ENCODE measurements around the gene MARCHF10. TPM values are rescaled to one million over a fixed set of nuclear protein-coding genes. Genes with fewer than 3 reads are reported as not detected.

The MARCHF10 gene
- total and polyA plus RNA-seq, 8 donors = 0.52 to 3.6 (median 1.8) TPM

DNA sequence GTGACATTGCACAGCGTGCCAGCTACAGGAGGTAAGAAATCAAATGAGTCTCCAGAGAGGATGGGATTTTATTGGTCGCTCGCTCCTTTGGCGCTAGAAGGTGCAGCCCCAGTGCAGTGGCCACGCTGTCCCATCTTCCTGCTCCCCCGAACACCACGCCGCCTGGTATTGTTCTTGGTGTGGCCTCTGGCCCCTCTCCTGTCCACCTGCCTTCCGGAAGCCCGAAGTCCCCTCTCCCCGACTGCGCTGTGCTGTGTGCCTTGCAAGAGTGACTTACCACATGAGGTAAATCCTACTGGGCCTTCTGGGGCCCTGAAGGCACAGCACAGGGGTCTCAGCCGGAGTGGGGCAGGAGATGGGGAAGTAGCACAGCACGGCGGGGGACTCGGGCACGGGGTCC is 58.2 kb downstream of the MARCHF10 start:
- TF ChIP-seq, protein P1, sequence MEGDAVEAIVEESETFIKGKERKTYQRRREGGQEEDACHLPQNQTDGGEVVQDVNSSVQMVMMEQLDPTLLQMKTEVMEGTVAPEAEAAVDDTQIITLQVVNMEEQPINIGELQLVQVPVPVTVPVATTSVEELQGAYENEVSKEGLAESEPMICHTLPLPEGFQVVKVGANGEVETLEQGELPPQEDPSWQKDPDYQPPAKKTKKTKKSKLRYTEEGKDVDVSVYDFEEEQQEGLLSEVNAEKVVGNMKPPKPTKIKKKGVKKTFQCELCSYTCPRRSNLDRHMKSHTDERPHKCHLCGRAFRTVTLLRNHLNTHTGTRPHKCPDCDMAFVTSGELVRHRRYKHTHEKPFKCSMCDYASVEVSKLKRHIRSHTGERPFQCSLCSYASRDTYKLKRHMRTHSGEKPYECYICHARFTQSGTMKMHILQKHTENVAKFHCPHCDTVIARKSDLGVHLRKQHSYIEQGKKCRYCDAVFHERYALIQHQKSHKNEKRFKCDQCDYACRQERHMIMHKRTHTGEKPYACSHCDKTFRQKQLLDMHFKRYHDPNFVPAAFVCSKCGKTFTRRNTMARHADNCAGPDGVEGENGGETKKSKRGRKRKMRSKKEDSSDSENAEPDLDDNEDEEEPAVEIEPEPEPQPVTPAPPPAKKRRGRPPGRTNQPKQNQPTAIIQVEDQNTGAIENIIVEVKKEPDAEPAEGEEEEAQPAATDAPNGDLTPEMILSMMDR (IDR thresholded peaks at IDR 0.05) = no peak

DNA sequence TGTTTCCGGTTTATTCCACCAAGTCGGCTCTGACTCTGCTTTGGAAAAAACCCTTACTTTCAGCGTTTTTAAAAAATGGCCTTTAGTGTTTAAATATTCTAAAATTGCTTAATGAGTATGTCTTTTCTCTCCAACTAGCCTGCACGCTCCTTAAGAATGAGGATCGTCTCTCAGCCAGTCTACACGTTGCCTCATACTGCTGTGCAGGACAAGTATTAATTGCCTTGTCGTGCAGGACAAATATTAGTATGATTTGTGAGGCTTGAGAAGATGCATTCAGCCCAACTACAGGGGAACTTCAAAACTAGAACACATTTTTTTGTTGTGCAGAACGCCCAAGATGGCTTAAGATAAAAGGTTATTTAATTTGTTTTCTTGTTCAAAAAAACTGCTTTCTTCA is 61.2 kb downstream of the MARCHF10 start:
- ATAC-seq (peak; percentile 60), DNase-seq (no peak)
- intact Hi-C loops (cut with DNase I) = no loop called here
- no peak overlapping the region for H3K27ac ChIP-seq
- H3K9me3 ChIP-seq = no peaks in the 10 kb centered on the region
- H3K27me3 ChIP-seq = no peaks in the 10 kb centered on the region
- TF ChIP-seq, protein P1 (IDR thresholded peaks at IDR 0.05) = no peak
- no peak overlapping the region for H3K4me3 ChIP-seq
- no peaks in the 10 kb centered on the region for H3K4me1 ChIP-seq
- no peaks in the 10 kb centered on the region for H3K36me3 ChIP-seq

More for the DNA sequence above, 58.2 kb downstream of the MARCHF10 start:
- Histone ChIP-seq H3K36me3 (no peaks in the 10 kb centered on the region), H3K9me3 (no peaks in the 10 kb centered on the region), H3K27me3 (no peaks in the 10 kb centered on the region), H3K4me3 (no peak overlapping the region), H3K27ac (no peak overlapping the region), H3K4me1 (no peaks in the 10 kb centered on the region)
- DNase-seq = no peak
- no peak for ATAC-seq
- intact Hi-C loops (cut with DNase I) = no loop called here

DNA sequence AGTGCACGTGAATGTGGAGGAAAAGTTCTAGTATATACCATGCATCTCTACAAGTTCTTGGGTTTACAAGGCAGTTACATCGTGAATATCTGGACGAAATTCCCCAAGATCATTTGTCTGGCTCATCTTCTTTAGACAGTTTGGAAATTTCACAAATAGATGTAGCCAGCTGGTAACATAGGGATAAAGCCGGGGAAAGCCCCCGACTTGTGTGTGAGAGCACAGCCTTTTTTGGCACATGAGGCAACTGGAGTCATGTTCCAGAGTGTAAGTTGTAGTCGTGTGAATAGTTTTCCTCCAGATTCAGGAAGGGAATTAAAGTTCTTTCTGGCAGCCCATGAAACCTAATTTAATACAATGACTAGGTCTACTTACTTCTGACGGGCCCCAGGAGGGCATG is 62.3 kb downstream of the MARCHF10 start:
- intact Hi-C loops (cut with DNase I) = no loop called here
- Histone ChIP-seq H3K27me3 (no peaks in the 10 kb centered on the region), H3K4me1 (no peaks in the 10 kb centered on the region), H3K4me3 (no peak overlapping the region), H3K27ac (no peak overlapping the region), H3K9me3 (no peaks in the 10 kb centered on the region), H3K36me3 (no peaks in the 10 kb centered on the region)
- TF ChIP-seq, protein P1 (IDR thresholded peaks at IDR 0.05) = no peak
- no peak for DNase-seq
- ATAC-seq = no peak

DNA sequence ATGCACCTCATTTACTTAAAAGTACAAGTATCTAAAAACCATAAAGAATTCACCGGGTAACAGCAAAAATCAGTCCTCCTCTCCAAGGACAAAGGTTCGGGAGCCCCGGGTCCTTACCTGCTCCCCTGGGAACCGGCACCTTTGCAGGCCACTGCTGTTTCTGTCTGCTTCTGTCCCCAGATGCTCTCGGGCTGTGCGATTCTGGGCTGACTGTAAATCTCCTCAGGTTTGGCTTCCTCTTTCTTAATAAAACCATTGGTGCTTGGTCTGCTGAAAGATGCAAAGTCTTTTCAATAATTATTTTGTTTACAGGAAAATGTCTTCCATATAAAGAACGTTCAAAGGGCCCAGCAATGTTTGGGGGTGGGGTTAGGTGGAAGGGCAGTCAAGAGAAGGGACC is 63.9 kb downstream of the MARCHF10 start:
- Histone ChIP-seq H3K9me3 (no peaks in the 10 kb centered on the region), H3K27me3 (no peaks in the 10 kb centered on the region), H3K4me1 (no peaks in the 10 kb centered on the region), H3K4me3 (no peak overlapping the region), H3K36me3 (no peaks in the 10 kb centered on the region), H3K27ac (no peak overlapping the region)
- ATAC-seq (no peak), DNase-seq (no peak)
- TF ChIP-seq, protein P1 (IDR thresholded peaks at IDR 0.05) = no peak
- intact Hi-C loops (cut with DNase I) = no loop called here

DNA sequence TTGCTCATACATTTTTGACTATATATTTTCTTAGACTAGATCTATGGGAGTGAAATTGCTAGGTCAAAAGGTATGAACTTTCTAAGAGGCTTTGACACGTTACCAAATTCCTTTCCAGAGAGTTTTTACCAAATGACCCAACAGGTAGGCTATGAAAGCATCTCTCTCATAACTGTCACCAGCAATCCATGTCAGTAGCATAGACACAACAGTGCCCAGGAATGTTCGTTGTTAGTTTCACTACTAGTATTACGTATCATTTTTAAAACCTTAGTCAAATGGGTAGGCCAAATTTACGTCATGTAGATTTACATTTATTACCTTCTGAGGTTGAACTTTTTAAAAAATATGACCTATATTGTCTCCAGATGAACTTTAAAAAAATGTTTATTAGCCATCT is 66.8 kb downstream of the MARCHF10 start:
- DNase-seq (no peak), ATAC-seq (no peak)
- intact Hi-C loops (cut with DNase I) = no loop called here
- Histone ChIP-seq H3K4me1 (no peaks in the 10 kb centered on the region), H3K4me3 (no peak overlapping the region), H3K27ac (no peak overlapping the region), H3K36me3 (no peaks in the 10 kb centered on the region), H3K9me3 (no peaks in the 10 kb centered on the region), H3K27me3 (no peaks in the 10 kb centered on the region)
- TF ChIP-seq, protein P1 (IDR thresholded peaks at IDR 0.05) = no peak
